NT2/D1 (cell line): ENCODE data around the gene ARL6IP6.

ENCODE experiments used
- SUZ12 ChIP-seq: IDR thresholded peaks from 2 replicates; pipeline ENCODE4 v1.6.1; 2011; ENCODE audit not compliant: insufficient read length, insufficient read depth; ENCODE audit errors: extremely low read depth
- YY1 ChIP-seq: IDR thresholded peaks from 2 replicates; pipeline ENCODE4 v1.6.1; 2011; ENCODE audit not compliant: insufficient read length, insufficient read depth
- ZNF274 ChIP-seq: IDR thresholded peaks from 2 replicates; pipeline ENCODE4 v1.6.1; 2011; ENCODE audit warnings: mild to moderate bottlenecking, low read depth, low read length

- TF ChIP-seq ZNF274 (no peak), YY1 (no peak), SUZ12 (no peak)
Observed at GRCh38 chr2:152695763-152696162, 22.7 kb upstream of the ARL6IP6 start.
